ENCODE measurements around the gene CDH26. TPM values are rescaled to one million over a fixed set of nuclear protein-coding genes. Genes with fewer than 3 reads are reported as not detected.

CDH26 gene
- polyA plus RNA-seq, 1 donor (not counting 4 experiments of a cell fraction or from before 2014, with no cell fraction given) = 1.1 TPM

DNA sequence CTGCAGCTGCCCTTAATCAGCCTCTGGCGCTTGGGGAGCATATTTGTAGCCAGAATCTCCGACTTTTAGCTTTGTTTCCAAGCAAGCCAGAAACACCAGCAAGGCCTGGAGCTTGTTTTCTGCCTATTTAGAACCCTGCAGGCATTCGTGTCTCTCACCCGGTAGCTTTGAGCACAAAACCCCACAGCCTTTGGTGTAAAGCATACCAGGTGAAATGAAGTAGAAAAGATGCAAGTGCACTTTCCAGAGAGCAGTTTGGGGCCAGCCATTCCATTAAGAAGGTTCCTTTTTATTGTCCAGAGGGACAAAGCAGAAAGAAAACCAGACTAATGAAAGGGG, 17.3 kb upstream of the CDH26 start:
- peak overlapping the region; percentile 79 for H3K4me2 ChIP-seq (ENCODE audit: control insufficient read depth, extremely low read depth, insufficient read depth, low read depth, low read length)
- H3K27me3 ChIP-seq (ENCODE audit: control insufficient read depth, extremely low read depth, insufficient read depth, low read length) = no peaks in the 10 kb centered on the region
- DNase-seq (ENCODE audit: low read depth, low spot score) = no peak
- H3K9me1 ChIP-seq (ENCODE audit: control insufficient read depth, extremely low read depth, insufficient read depth, low read length) = no peaks in the 10 kb centered on the region
- H3K9me3 ChIP-seq (ENCODE audit: control insufficient read depth, low read depth, low read length) = no peaks in the 10 kb centered on the region
- H4K20me1 ChIP-seq (ENCODE audit: control insufficient read depth, extremely low read depth, insufficient read depth, low read length) = no peaks in the 10 kb centered on the region
- dilution Hi-C loops (cut with MboI; ENCODE audit: extremely low pct_ligation_motif_present, low sequenced_read_pairs) = no loop called here
- H3K4me3 ChIP-seq (ENCODE audit: control insufficient read depth in 2 of 3, extremely low read depth in 1 of 3, insufficient read depth in 2 of 3, low read depth in 1 of 3, low read length in 3 of 3) = peak overlapping the region; percentile 63 to 68 (median 68)
- TF ChIP-seq, protein P1, sequence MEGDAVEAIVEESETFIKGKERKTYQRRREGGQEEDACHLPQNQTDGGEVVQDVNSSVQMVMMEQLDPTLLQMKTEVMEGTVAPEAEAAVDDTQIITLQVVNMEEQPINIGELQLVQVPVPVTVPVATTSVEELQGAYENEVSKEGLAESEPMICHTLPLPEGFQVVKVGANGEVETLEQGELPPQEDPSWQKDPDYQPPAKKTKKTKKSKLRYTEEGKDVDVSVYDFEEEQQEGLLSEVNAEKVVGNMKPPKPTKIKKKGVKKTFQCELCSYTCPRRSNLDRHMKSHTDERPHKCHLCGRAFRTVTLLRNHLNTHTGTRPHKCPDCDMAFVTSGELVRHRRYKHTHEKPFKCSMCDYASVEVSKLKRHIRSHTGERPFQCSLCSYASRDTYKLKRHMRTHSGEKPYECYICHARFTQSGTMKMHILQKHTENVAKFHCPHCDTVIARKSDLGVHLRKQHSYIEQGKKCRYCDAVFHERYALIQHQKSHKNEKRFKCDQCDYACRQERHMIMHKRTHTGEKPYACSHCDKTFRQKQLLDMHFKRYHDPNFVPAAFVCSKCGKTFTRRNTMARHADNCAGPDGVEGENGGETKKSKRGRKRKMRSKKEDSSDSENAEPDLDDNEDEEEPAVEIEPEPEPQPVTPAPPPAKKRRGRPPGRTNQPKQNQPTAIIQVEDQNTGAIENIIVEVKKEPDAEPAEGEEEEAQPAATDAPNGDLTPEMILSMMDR (optimal IDR thresholded peaks at IDR 0.05 in 1 of 3, IDR thresholded peaks at IDR 0.05 in 1 of 3, conservative IDR thresholded peaks at IDR 0.05 in 1 of 3; ENCODE audit: extremely low read depth in 1 of 3, insufficient read depth in 2 of 3, low read length in 3 of 3) = no peak
- TF ChIP-seq EZH2 (IDR thresholded peaks at IDR 0.05; ENCODE audit: low read length) = no peak
- peaks cover 4 to 9% of the 10 kb centered on the region in 2 experiments for H3K36me3 ChIP-seq (ENCODE audit: control insufficient read depth in 2 of 2, extremely low read depth in 1 of 2, insufficient read depth in 2 of 2, low read length in 2 of 2)
- H3K4me1 ChIP-seq (ENCODE audit: control insufficient read depth, extremely low read depth, insufficient read depth, low read length) = peaks cover 36% of the 10 kb centered on the region
- H3K79me2 ChIP-seq (ENCODE audit: control insufficient read depth, insufficient read depth, low read length) = peaks cover 24% of the 10 kb centered on the region
- no peak for FAIRE-seq
- peak overlapping the region; percentile 77 for H3K27ac ChIP-seq (ENCODE audit: control insufficient read depth, insufficient read depth, low read length)
- peak overlapping the region; percentile 82 for H3K9ac ChIP-seq (ENCODE audit: control insufficient read depth, extremely low read depth, insufficient read depth, low read length)
- H2AFZ ChIP-seq (ENCODE audit: control insufficient read depth, low read length) = peak overlapping the region; percentile 99

DNA sequence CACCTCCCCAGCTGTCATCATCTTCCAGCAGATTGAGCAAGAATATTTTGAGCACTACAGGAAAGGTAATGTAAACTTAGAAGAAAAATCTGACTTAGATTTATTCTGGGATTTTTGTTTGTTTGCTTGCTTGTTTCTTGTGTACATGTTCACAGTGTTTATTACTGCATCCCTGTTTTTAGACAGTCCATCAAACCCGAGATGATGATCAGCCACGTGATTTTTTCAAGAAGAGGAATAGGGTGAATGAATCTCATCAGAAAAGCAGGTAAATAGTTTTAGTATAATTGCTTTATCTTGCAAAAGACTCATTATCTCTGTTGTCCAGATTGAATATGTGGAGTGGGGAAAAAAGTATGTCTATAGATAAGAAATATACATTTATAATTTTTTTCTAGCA, 16.0 kb upstream of the CDH26 start:
- H2AFZ ChIP-seq (ENCODE audit: control insufficient read depth, low read length) = no peak overlapping the region
- no peak overlapping the region for H3K4me3 ChIP-seq (ENCODE audit: control insufficient read depth in 2 of 3, extremely low read depth in 1 of 3, insufficient read depth in 2 of 3, low read depth in 1 of 3, low read length in 3 of 3)
- DNase-seq (ENCODE audit: low read depth, low spot score) = no peak
- H3K27me3 ChIP-seq (ENCODE audit: control insufficient read depth, extremely low read depth, insufficient read depth, low read length) = no peaks in the 10 kb centered on the region
- H3K4me2 ChIP-seq (ENCODE audit: control insufficient read depth, extremely low read depth, insufficient read depth, low read depth, low read length) = no peak overlapping the region
- H3K9me1 ChIP-seq (ENCODE audit: control insufficient read depth, extremely low read depth, insufficient read depth, low read length) = no peaks in the 10 kb centered on the region
- FAIRE-seq = no peak
- H3K9me3 ChIP-seq (ENCODE audit: control insufficient read depth, low read depth, low read length) = no peaks in the 10 kb centered on the region
- no peak overlapping the region for H3K9ac ChIP-seq (ENCODE audit: control insufficient read depth, extremely low read depth, insufficient read depth, low read length)
- H4K20me1 ChIP-seq (ENCODE audit: control insufficient read depth, extremely low read depth, insufficient read depth, low read length) = no peaks in the 10 kb centered on the region
- H3K36me3 ChIP-seq (ENCODE audit: control insufficient read depth in 2 of 2, extremely low read depth in 1 of 2, insufficient read depth in 2 of 2, low read length in 2 of 2) = peaks cover 5 to 9% of the 10 kb centered on the region in 2 experiments
- no peak overlapping the region for H3K27ac ChIP-seq (ENCODE audit: control insufficient read depth, insufficient read depth, low read length)
- TF ChIP-seq, protein P1 (optimal IDR thresholded peaks at IDR 0.05 in 1 of 3, IDR thresholded peaks at IDR 0.05 in 1 of 3, conservative IDR thresholded peaks at IDR 0.05 in 1 of 3; ENCODE audit: extremely low read depth in 1 of 3, insufficient read depth in 2 of 3, low read length in 3 of 3) = no peak
- no peak for TF ChIP-seq EZH2 (IDR thresholded peaks at IDR 0.05; ENCODE audit: low read length)
- H3K79me2 ChIP-seq (ENCODE audit: control insufficient read depth, insufficient read depth, low read length) = peaks cover 23% of the 10 kb centered on the region
- H3K4me1 ChIP-seq (ENCODE audit: control insufficient read depth, extremely low read depth, insufficient read depth, low read length) = peaks cover 27% of the 10 kb centered on the region
- dilution Hi-C loops (cut with MboI; ENCODE audit: extremely low pct_ligation_motif_present, low sequenced_read_pairs) = no loop called here

Data from keratinocyte (primary cell).